Effector CD4-positive, alpha-beta T cell (primary cell): Measurements from ENCODE around the gene FUT8.

Experiments used
- DNase-seq: peaks from one replicate; pipeline ENCODE4 v3.0.0-alpha.2; 2020

The FUT8 gene

DNA sequence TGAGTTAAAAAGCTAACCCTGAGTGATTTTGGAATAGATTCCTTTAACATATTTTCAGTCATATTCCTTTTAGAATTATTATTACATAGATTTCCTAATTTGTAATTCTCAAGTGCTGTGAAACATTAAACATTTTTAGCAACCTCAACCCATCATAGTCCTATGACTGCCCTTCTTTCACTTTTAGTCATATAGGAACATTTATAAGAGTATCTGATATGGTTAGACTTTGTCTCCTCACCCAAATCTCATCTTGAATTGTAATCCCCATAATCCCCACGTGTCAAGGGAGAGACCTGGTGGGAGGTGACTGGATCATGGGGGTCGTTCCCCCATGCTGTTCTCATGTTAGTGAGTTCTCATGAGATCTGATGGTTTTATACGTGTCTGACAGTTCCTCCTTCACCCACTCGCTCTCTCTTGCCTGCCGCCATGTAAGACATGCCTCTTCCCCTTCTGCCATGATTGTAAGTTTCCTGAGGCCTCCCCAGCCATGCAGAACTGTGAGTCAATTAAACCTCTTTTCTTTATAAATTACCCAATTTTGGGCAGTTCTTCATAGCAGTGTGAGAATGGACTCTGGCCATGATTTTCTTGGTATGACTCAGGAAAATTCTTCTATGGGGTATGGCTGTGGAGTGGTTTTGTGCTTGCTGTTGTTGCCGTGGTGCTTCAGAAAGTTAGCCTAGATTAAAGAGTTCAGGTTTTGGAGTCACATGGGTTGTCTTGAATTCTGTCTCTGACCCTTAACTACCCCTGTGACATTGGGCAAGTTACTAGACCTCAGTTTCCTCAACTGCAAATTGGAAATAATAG lies 83.9 kb downstream of the FUT8 start:
- no peak for DNase-seq

- no peak for DNase-seq
These were observed 86.6 kb downstream of the FUT8 start for GRCh38 chr14:65499138-65499537.

DNA sequence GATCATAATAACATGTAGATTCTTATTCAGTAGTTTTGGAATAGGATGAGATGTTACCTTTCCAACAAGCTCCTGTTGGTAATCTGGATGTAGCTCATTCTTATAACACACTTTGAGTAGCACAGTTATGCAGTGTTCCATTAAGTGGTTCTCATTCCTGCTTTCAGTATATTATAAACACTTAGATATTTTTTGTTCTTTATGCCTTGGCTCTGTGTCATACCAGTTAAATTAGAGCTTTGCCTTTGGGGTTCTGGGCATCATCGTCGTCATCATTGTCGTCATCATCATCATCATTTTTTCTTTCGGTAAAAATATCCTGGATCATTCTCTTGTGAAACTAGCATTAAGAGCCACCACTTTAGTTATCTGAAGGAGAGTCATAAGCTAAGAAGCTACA lies 87.5 kb downstream of the FUT8 start:
- no peak for DNase-seq

DNA sequence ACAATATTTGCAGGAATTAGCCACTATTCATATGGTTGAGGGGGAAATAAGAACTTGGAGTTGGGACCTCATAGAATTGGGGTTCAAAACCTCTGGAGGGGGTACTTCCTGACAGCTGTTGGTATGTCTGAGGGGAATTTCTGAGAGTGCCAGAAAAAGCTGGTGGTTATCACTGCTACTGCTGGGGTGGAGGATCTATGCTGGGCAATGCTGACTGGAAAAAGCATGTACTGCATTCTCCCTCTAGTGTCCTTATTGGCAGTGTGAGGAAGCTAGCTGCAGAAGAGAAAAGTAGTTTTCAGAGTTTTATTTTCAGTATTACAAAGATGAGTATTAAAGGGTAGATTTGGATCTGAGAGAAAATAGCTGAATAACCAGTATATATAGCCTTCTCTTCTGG lies 88.8 kb downstream of the FUT8 start:
- no peak for DNase-seq

GRCh38 chr14:65502676-65503124 lies 90.2 kb downstream of the FUT8 start:
- DNase-seq = no peak

DNA sequence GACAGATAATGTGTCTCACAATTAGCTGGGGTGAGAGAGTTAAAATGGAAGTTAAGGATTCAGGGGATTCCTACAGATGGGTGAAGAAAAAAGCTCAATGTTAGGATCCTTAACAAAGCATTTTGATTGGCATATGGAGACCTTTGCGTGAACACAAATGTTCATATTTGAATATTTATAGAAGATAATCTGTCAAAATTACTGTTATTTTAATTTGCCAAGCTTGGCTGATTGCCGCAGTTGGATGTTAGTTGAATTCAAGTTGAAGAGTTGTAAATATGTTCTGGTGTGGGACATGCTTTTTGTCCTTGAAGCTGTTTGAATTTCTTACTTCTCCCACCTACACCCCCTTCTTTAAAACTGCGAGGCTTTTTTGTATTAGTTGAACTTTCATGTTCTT lies 91.2 kb downstream of the FUT8 start:
- no peak for DNase-seq

DNA sequence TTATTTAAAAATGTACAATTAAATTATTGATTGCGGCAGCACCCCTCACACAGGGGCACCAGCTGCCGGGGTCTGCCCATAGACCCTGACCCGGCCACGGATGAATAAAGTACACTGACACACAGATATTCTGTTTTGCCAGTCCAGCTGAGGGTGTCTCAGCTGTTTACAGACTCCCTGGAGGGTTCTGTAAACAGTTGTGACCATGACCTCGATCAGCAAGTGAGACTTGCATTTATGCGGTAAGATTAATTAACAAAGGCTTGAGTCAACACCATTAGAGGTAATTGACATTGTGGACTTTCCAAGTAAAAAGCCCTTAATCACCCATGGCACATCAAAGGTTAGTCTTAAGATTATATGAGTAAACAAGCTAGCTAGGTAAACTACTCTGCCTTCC lies 94.3 kb downstream of the FUT8 start:
- no peak for DNase-seq

GRCh38 chr14:65509842-65510241 lies 97.3 kb downstream of the FUT8 start:
- no peak for DNase-seq

GRCh38 chr14:65513671-65514070 lies 101.1 kb downstream of the FUT8 start:
- no peak for DNase-seq

DNA sequence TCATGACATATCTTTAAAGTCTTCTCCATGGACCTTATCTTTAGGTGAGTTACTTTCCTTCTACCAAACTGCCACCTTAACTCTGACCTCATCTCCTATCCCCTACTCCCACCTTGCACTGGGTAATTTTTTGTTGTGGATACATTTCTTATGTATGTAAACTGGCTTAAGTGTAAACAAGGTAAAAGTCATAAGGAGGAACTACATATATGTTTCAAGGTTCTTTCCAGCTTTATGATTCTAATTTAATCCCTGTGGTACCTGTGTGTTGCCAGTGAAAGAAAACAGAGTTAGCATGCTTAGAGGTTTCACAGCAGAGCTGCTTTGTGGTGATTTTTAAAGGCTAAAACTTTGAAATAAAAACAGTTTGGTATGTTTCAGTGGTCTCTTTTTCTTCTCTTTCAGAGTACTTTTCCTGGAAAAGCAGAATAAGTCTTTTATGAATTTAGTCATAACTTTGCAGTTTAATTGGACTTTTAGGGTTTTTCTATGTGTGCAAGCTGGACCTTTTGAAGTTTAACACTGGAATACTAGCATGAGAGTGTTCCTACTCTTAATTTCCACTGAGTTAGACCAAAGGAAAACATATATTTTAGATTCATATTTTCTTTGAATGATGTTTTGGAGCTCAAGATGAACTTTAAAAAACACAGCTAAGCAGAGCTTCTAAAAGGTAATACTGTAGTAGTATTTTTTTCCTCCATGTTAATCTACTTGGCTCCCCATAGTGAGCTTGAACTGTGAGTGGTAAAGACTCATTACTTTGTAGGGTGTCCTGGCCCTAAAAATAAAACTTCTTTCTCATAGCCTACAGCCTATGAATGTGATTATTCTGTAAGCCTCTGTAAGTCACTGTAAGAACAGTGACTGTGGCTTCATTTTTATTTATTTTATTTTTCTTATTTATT lies 105.4 kb downstream of the FUT8 start:
- no peak for DNase-seq

- DNase-seq = no peak
These were observed 115.5 kb downstream of the FUT8 start for GRCh38 chr14:65528069-65528468.

GRCh38 chr14:65531148-65531547 lies 118.6 kb downstream of the FUT8 start:
- DNase-seq = no peak

DNA sequence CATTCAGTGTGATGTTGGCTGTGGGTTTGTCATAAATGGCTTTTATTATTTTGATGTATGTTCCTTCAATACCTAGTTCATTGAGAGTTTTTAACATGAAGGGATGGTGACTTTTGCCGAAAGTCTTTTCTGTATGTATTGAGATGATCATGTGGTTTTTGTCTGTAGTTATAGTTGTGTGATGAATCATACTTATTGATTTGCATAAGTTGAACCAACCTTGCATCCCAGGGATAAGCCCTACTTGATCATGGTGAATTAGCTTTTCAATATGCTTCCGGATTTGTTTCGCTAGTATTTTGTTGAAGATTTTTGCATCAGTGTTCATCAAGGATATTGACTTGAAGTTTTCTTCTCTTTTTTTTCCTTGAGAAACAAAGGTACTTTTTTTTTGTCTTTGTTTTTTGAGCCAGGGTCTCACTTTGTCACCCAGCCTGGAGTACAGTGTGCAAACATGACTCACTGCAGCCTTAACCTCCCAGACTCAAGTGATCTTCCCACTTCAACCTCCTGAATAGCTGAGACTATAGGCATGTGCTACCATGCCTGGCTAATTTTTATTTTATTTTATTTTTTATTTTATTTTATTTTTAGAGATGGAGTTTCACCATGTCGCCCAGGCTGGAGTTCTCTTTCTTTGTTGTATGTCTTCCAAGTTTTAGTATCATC lies 121.3 kb downstream of the FUT8 start:
- no peak for DNase-seq

DNA sequence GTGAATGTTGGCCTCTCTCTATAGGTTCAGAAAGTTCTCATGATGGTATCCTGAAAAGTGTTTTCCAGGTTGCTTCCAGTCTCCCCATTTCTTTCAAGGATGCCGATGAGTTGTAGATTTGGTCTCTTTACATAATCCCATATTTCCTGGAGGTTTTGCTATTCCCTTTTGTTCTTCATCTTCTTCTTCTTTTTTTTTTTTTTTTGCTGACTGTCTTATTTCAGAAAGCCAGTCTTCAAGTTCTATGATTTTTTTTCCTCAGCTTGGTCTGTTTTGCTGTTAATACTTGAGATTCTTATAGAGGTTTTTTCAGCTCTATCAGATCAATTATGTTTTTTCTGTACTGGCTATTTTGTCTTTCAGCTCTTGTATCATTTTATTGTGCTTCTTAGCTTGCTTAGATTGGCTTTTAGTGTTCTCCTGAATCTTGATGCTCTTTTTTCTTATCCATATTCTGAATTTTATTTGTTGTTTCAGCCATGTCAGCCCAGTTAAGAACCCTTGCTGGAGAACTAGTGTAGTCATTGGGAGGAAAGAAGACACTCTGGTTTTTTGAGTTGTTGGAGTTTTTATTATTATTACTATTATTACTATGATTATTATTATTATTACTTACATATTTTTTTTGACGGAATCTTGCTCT lies 124.4 kb downstream of the FUT8 start:
- DNase-seq = no peak

DNA sequence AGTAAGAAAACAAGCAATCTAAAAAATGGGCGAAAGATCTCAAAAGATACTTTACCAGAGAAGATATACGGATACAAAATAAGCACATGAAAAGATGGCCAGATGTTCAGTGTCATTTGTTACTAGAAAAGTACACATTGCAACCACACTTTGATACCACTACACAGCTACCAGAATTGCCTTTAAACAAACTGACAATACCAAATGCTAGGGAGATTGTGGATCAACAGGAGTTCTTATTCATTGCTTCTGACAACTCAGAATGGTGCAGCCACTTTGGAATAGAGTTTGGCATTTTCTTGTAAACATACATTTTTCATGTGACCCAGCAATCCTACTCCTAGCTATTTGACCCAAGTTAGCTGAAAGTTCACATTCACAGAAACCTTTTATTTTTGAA lies 136.3 kb downstream of the FUT8 start:
- no peak for DNase-seq

DNA sequence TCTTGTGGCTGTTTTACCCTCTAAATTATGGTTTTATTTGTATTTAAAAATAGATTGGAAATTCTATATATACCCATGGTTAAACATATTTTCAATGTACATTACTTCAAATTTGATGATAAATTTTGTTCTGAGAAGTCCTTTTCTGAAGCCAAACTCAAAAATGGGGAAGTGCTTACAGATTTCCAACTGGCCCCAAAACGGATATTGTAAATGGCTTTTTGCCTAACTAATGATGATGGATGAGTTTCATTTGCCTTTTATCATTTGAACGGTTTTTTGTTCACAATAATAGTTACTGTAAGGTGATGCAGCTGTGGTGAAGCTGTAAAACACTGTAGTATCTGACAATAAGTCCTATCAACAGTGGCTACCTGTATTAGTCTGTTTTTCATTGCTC lies 136.9 kb downstream of the FUT8 start:
- DNase-seq = no peak

GRCh38 chr14:65550779-65551643 lies 138.5 kb downstream of the FUT8 start:
- DNase-seq = no peak

GRCh38 chr14:65552724-65553123 lies 140.2 kb downstream of the FUT8 start:
- DNase-seq = no peak

DNA sequence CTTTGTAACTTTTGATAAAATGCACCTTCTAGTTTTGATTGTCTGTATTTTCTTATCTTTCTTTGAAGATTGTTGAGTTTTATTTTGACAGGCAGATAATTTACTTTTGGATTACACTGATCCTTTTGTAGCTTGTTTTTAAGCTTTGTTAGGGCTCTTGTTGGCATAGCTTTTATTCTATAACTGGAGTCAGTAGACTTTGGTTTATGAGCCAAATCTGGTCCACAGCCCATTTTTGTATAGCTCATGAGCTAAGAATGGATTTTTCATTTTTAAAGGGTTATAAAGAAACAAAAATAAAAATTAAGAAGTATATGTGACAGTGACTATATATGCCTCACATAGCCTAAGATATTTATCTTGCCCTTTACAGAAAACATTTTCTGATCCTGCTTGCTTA lies 142.3 kb downstream of the FUT8 start:
- no peak for DNase-seq

- no peak for DNase-seq
These were observed 142.8 kb downstream of the FUT8 start for GRCh38 chr14:65555358-65555757.

DNA sequence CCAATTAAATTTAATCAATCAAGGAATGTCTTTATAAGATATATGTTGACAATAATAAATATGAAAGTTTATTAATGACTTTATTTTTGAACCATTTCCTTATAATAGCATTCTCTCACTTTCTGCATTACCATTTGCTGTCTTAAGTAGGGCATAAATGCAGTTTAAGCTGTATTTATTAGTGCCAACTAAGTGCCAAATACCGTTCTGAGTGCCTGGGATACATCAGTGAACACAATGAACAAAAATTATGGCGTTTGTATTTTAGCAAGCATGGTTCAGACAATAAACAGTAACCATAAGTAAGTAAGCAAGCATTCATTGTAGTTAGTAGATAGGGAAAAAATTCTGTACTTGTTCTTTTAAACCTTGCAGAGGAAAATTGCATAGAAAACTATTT lies 145.8 kb downstream of the FUT8 start:
- no peak for DNase-seq
